Measurements from ENCODE around the gene RPS26. TPM values are rescaled to one million over a fixed set of nuclear protein-coding genes. Genes with fewer than 3 reads are reported as not detected.

The RPS26 gene
- total and polyA plus RNA-seq, 2 of the 13 experiments (the other 11 are each of a cell fraction or from before 2014, with no cell fraction given), result 150 to 421 TPM

GRCh38 chr12:56041552-56042429 is at the start of gene RPS26 (continued):
- TF ChIP-seq CTCF (CRISPR knock-in tag; IDR thresholded peaks at IDR 0.05) (peak; percentile 79), ZNF747 (CRISPR knock-in tag; IDR thresholded peaks at IDR 0.05; ENCODE audit: borderline replicate concordance) (peak; percentile 85), PCBP2 (optimal IDR thresholded peaks at IDR 0.05; ENCODE audit: low read depth, low read length, poor library complexity, severe bottlenecking) (peak; percentile 65), TEAD2 (CRISPR knock-in tag; IDR thresholded peaks at IDR 0.05) (peak; percentile 72; the same call in 1 of the 2 replicates), ATF1 (CRISPR knock-in tag; IDR thresholded peaks at IDR 0.05) (peak; percentile 89), EEA1 (CRISPR knock-in tag; IDR thresholded peaks at IDR 0.05; ENCODE audit: borderline replicate concordance) (no peak; the same call in 1 of the 2 replicates), HHEX (CRISPR knock-in tag; IDR thresholded peaks at IDR 0.05) (peak; percentile 48; the same call in 1 of the 2 replicates), GLMP (CRISPR knock-in tag; IDR thresholded peaks at IDR 0.05; ENCODE audit: borderline replicate concordance) (no peak), RNF219 (CRISPR knock-in tag; IDR thresholded peaks at IDR 0.05) (0 out of 2 replicates have a peak, but pooled peaks have one; percentile 47), ARHGAP35 (CRISPR knock-in tag; IDR thresholded peaks at IDR 0.05; ENCODE audit: borderline replicate concordance) (peak; percentile 78; the same call in 1 of the 2 replicates), MNT (IDR thresholded peaks at IDR 0.05) (peak; percentile 22; the same call in 1 of the 2 replicates), ZNF33A (CRISPR knock-in tag; IDR thresholded peaks at IDR 0.05; ENCODE audit: borderline replicate concordance) (no peak), PRDM10 (CRISPR knock-in tag; IDR thresholded peaks at IDR 0.05; ENCODE audit: low read depth) (peak; percentile 48; the same call in 1 of the 2 replicates), FOXC1 (CRISPR knock-in tag; IDR thresholded peaks at IDR 0.05; ENCODE audit: borderline replicate concordance) (0 out of 2 replicates have a peak, but pooled peaks have one; percentile 31)
